Psoas muscle (tissue), 8 donors: ENCODE data around the gene GRIA1. TPM values are rescaled to one million over a fixed set of nuclear protein-coding genes. Genes with fewer than 3 reads are reported as not detected.

Source experiments
- ATAC-seq, 4 donors: fragments of 200-7000 bp; cut with Tn5 transposase; one replicate each; pipeline ENCODE4 v1.9.1; 2020; ENCODE audit warnings: moderate library complexity in 3 of 4, mild to moderate bottlenecking in 2 of 4
- DNase-seq, 2 donors: peaks; one replicate each; pipeline ENCODE4 v3.0.0-alpha.2; 2020
- H3K27ac ChIP-seq: fragments of 200-600 bp; one replicate; pipeline ENCODE4 v1.8.0; 2022
- H3K27me3 ChIP-seq, 3 donors: fragments of 200-600 bp in 1 of 3; one replicate each; pipeline versions ENCODE4 v1.6.1 to v1.8.0; 2013 to 2022; ENCODE audit warnings: low read length in 2 of 3, mild to moderate bottlenecking in 2 of 3, moderate library complexity in 1 of 3; ENCODE audit not compliant: insufficient read depth in 3 of 3
- H3K36me3 ChIP-seq, 2 donors: fragments of 200-600 bp in 1 of 2; one replicate each; pipeline versions ENCODE4 v1.6.1 to v1.8.0; 2013 to 2022; ENCODE audit warnings: low read depth in 1 of 2, mild to moderate bottlenecking in 1 of 2, moderate library complexity in 1 of 2; ENCODE audit not compliant: insufficient read depth in 1 of 2
- H3K4me1 ChIP-seq: fragments of 200-600 bp; one replicate; pipeline ENCODE4 v1.8.0; 2022
- H3K4me3 ChIP-seq: fragments of 200-600 bp; one replicate; pipeline ENCODE4 v1.8.0; 2022; ENCODE audit warnings: mild to moderate bottlenecking
- H3K9me3 ChIP-seq: fragments of 200-600 bp; one replicate; pipeline ENCODE4 v1.8.0; 2022
- CTCF ChIP-seq: fragments of 200-600 bp; IDR thresholded peaks from one replicate; pipeline ENCODE4 v1.8.0; 2022; ENCODE audit warnings: antibody characterized with exemption
- WGBS, 3 donors: extraction: QIAGEN DNeasy Blood & Tissue Kit; methylation state at CpG; one replicate each; pipeline versions ENCODE4 v1.1.6 to v1.1.7; 2013; 5-methylcytosine and 5-hydroxymethylcytosine counted together
- intact Hi-C, 2 donors: fragments of 100-400 bp; cut with DNase I; formaldehyde crosslinking; loops; one replicate each; pipeline versions ENCODE4 v1.11.0 to v1.14.2; 2022
- polyA plus RNA-seq, 3 donors: library from polyadenylated mRNA; stranded (reverse); fragments of 200-250 nt; gene quantifications; one replicate each; pipeline ENCODE4 v1.2.3, GENCODE V29; 2013
- total RNA-seq, 4 donors: library from RNA; stranded (reverse); fragmentation: NEBNext Ultra II Directional in 2 of 4; extraction: Animal tissue kit (Norgen Biotek cat#: 25700) in 2 of 4; gene quantifications; one replicate each; pipeline versions ENCODE4 v1.2.1 to v1.2.4, GENCODE V29; 2021 to 2023
- donor health status: healthy with polysubstance abuse.
- donor health status: DM: no; HTN: no; CAD: no; lungs with moderate emphysema.
- donor health status: Bipolar disorder and iron deficiency.
- donor health status: healthy.
- donor health status: DM: yes; HTN: yes; CAD: no.
- donor health status: DM: no; HTN: no; CAD: no.
- donor health status: DM: no; HTN: no; CAD: no.
- donor health status: DM: yes; HTN: yes; CAD: no.

Gene GRIA1
- total and polyA plus RNA-seq, 7 donors, result 0.03 to 0.49 (median 0.28) TPM; not detected in 2

- no peak for TF ChIP-seq CTCF
- Histone ChIP-seq H3K4me1 (no peaks in the 10 kb centered on the region), H3K36me3 (no peaks in the 10 kb centered on the region), H3K4me3 (no peak overlapping the region), H3K27ac (no peak overlapping the region), H3K27me3 (no peaks in the 10 kb centered on the region), H3K9me3 (no peaks in the 10 kb centered on the region)
- DNase-seq, result no peak
- ATAC-seq, result no peak
- intact Hi-C loops, result no loop called here
- WGBS, 3 donors, result 65 to 75% (median 70%) methylated on average over 4 of the region's 4 CpGs
Observed at GRCh38 chr5:153753645-153754432, 263.4 kb downstream of the GRIA1 start.

- intact Hi-C loops, result no loop called here
- Histone ChIP-seq H3K4me1 (no peaks in the 10 kb centered on the region), H3K9me3 (no peaks in the 10 kb centered on the region), H3K36me3 (no peaks in the 10 kb centered on the region), H3K27me3 (no peaks in the 10 kb centered on the region), H3K4me3 (no peak overlapping the region), H3K27ac (no peak overlapping the region)
- ATAC-seq (no peak), DNase-seq (no peak)
- 33 to 55% (median 39%) methylated on average over 1 of the region's 1 CpG for WGBS, 3 donors
- no peak for TF ChIP-seq CTCF
Observed at GRCh38 chr5:153755913-153756500, 265.5 kb downstream of the GRIA1 start.

GRCh38 chr5:153756540-153756939 is 266.1 kb downstream of the GRIA1 start:
- ATAC-seq (no peak), DNase-seq (no peak)
- Histone ChIP-seq H3K27ac (no peak overlapping the region), H3K36me3 (no peaks in the 10 kb centered on the region), H3K9me3 (no peaks in the 10 kb centered on the region), H3K4me3 (no peak overlapping the region), H3K4me1 (no peaks in the 10 kb centered on the region), H3K27me3 (no peaks in the 10 kb centered on the region)
- intact Hi-C loops, result no loop called here
- TF ChIP-seq CTCF, result no peak
- 71 to 84% (median 74%) methylated on average over 2 of the region's 2 CpGs for WGBS, 3 donors

DNA sequence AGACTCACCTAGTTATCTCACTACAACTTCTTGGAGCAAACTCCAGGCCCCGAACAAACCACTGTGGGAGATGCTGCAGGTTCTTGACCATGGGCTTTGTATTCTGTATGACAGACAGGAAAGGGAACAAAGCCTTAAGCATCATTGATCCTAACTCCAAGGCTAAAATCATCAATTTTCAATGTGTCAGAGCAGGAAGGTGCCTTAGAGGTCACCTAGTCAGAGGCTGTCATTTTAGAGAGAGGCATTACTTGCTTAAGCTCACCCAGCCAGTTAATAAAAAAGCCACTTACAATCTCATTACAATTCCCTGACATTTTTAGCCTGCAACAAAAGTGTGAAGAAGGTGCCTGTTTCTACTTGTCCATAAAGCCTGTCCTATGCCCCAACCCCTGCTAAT is 275.5 kb downstream of the GRIA1 start:
- intact Hi-C loops, result no loop called here
- H3K4me3 ChIP-seq, result no peak overlapping the region
- H3K9me3 ChIP-seq, result no peaks in the 10 kb centered on the region
- TF ChIP-seq CTCF, result no peak
- DNase-seq, result no peak
- H3K27ac ChIP-seq, result no peak overlapping the region
- no peaks in the 10 kb centered on the region for H3K27me3 ChIP-seq
- no peaks in the 10 kb centered on the region for H3K4me1 ChIP-seq
- no peaks in the 10 kb centered on the region for H3K36me3 ChIP-seq
- WGBS, 3 donors, result 75 to 90% (median 84%) methylated on average over 1 of the region's 1 CpG
- ATAC-seq, result no peak
